ENCODE measurements around the gene NEGR1. TPM values are rescaled to one million over a fixed set of nuclear protein-coding genes. Genes with fewer than 3 reads are reported as not detected.

The NEGR1 gene
- total and polyA plus RNA-seq, 8 donors: 1.2 to 35.4 (median 7.7) TPM

- H3K4me3 ChIP-seq: peak overlapping the region; percentile 65 to 83 (median 78)
- peaks cover 0 to 35% (median 17%) of the 10 kb centered on the region in 4 donors for H3K4me1 ChIP-seq
- no peaks in the 10 kb centered on the region for H3K36me3 ChIP-seq
- H3K27ac ChIP-seq: peak overlapping the region in 4 of 5 donors; percentile 89 to 92 (median 91)
- no peaks in the 10 kb centered on the region for H3K9me3 ChIP-seq
- WGBS, 5 donors: 18 to 47% (median 36%) methylated on average over 2 of the region's 2 CpGs
- H3K27me3 ChIP-seq: peaks cover 0 to 7% (median 0%) of the 10 kb centered on the region in 3 donors
- DNase-seq: peak in 1 of 2 donors; percentile 16
- intact Hi-C loops (cut with DNase I; ENCODE audit: low total_unique reads): no loop called here
- TF ChIP-seq EP300 (IDR thresholded peaks at IDR 0.05) (no peak), POLR2A (IDR thresholded peaks at IDR 0.05) (no peak), CTCF (IDR thresholded peaks at IDR 0.05) (no peak)
Measured at GRCh38 chr1:72281144-72281543, 1.2 kb downstream of the NEGR1 start.

GRCh38 chr1:72280711-72281110 is 1.6 kb downstream of the NEGR1 start:
- Histone ChIP-seq H3K4me3 (peak overlapping the region; percentile 65 to 83 (median 78)), H3K27me3 (peaks cover 0 to 7% (median 0%) of the 10 kb centered on the region in 3 donors), H3K4me1 (peaks cover 0 to 33% (median 17%) of the 10 kb centered on the region in 4 donors), H3K27ac (peak overlapping the region in 4 of 5 donors; percentile 89 to 92 (median 91)), H3K9me3 (no peaks in the 10 kb centered on the region), H3K36me3 (no peaks in the 10 kb centered on the region)
- no peak for TF ChIP-seq POLR2A (IDR thresholded peaks at IDR 0.05)
- TF ChIP-seq CTCF (IDR thresholded peaks at IDR 0.05): no peak
- TF ChIP-seq EP300 (IDR thresholded peaks at IDR 0.05): no peak
- TF ChIP-seq POLR2AphosphoS5 (IDR thresholded peaks at IDR 0.05): no peak
- WGBS, 5 donors: 33 to 62% (median 40%) methylated on average over 1 of the region's 1 CpG
- DNase-seq: peak in 1 of 2 donors; percentile 10
- intact Hi-C loops (cut with DNase I; ENCODE audit: low total_unique reads): no loop called here

GRCh38 chr1:72280131-72280530 is 2.2 kb downstream of the NEGR1 start:
- Histone ChIP-seq H3K4me1 (peaks cover 0 to 27% (median 17%) of the 10 kb centered on the region in 4 donors), H3K27ac (peak overlapping the region in 2 of 5 donors; percentile 34 to 92), H3K4me3 (peak overlapping the region in 3 of 4 donors; percentile 11 to 82 (median 65)), H3K27me3 (peaks cover 0 to 7% (median 0%) of the 10 kb centered on the region in 3 donors), H3K36me3 (no peaks in the 10 kb centered on the region), H3K9me3 (no peaks in the 10 kb centered on the region)
- no peak for DNase-seq
- intact Hi-C loops (cut with DNase I; ENCODE audit: low total_unique reads): no loop called here
- TF ChIP-seq POLR2A (IDR thresholded peaks at IDR 0.05): no peak
- TF ChIP-seq CTCF (IDR thresholded peaks at IDR 0.05): no peak
- TF ChIP-seq POLR2AphosphoS5 (IDR thresholded peaks at IDR 0.05): no peak
- TF ChIP-seq EP300 (IDR thresholded peaks at IDR 0.05): no peak

- Histone ChIP-seq H3K36me3 (no peaks in the 10 kb centered on the region), H3K27me3 (peaks cover 0 to 7% (median 0%) of the 10 kb centered on the region in 3 donors), H3K27ac (peak overlapping the region in 2 of 5 donors; percentile 5 to 25), H3K4me3 (peak overlapping the region in 1 of 4 donors; percentile 4), H3K4me1 (peaks cover 0 to 15% (median 6%) of the 10 kb centered on the region in 4 donors), H3K9me3 (no peaks in the 10 kb centered on the region)
- intact Hi-C loops (cut with DNase I; ENCODE audit: low total_unique reads): no loop called here
- no peak for DNase-seq
- TF ChIP-seq EP300 (IDR thresholded peaks at IDR 0.05) (no peak), CTCF (IDR thresholded peaks at IDR 0.05) (no peak), POLR2AphosphoS5 (IDR thresholded peaks at IDR 0.05) (no peak), POLR2A (IDR thresholded peaks at IDR 0.05) (no peak)
Measured at GRCh38 chr1:72278461-72278860, 3.9 kb downstream of the NEGR1 start.

Measured in stomach (tissue), 9 donors.